ENCODE measurements around the gene OXLD1.
A peak's percentile ranks its signal among the peaks of the same experiment; 100 is the strongest.
"Not testable (repeated sequence)": the region's sequence is repeated elsewhere in the genome, so short reads cannot be mapped to it uniquely, and the experiment has no call there.

The OXLD1 gene

DNA sequence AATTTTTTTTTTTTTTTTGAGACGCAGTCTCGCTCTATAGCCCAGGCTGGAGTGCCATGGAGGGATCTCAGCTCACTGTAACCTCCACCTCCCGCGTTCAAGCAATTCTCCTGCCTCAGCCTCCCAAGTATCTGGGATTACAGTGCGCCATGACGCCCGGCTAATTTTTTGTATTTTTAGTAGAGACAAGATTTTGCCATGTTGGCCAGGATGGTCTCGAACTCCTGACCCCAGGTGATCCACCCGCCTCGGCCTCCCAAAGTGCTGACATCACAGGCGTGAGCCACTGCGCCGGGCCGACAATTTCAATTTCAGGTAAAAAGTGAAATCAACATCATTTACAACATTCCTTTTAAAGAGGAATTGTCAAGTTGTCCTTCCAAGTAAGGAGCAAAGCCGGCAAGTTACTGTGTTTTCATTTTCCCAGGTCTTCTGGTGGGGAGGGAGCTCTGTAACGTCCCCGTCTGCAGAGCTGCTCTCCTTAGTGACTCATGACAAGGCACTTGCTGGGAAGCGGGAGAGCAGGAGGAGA, 30.4 kb downstream of the OXLD1 start:
- Histone ChIP-seq H3K27ac (ENCODE audit: low read depth, low read length, severe bottlenecking) (peak overlapping the region; percentile 94), H3K36me3 (ENCODE audit: control insufficient read depth, insufficient read depth, low read length) (peaks cover 33% of the 10 kb centered on the region), H3K4me3 (ENCODE audit: extremely low read depth, insufficient read depth, low read length, poor library complexity, severe bottlenecking) (peak overlapping the region; percentile 73), H3K4me1 (ENCODE audit: control insufficient read depth, insufficient read depth, low read length, poor library complexity, severe bottlenecking) (peaks cover 10% of the 10 kb centered on the region), H3K9me3 (ENCODE audit: control insufficient read depth, low read length) (no peaks in the 10 kb centered on the region)
- 20 to 39% methylated on average over 8 to 13 of the region's 18 CpGs for WGBS, 2 experiments (ENCODE audit: insufficient coverage in 2 of 2)

DNA sequence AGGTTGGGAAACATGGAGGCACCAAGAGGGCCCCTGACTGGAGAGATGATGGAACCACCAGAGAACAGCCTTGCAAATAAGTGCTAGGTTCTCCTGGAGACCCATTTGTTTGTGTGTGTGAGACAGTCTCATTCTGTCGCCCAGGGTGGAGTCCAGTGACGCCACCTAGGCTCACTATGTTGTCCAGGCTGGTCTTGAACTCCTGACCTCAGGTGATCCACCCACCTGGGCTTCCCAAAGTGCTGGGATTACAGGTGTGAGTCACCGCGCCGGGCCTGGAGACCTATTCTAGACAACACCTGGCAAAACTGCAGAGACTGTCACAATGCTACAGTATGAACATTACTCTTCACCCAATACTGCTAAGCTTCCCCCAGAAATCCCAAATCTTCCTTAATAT, 31.0 kb downstream of the OXLD1 start:
- 93 to 95% methylated on average over 5 of the region's 5 CpGs for WGBS, 2 experiments (ENCODE audit: insufficient coverage in 2 of 2)
- peaks cover 36% of the 10 kb centered on the region for H3K36me3 ChIP-seq (ENCODE audit: control insufficient read depth, insufficient read depth, low read length)
- no peaks in the 10 kb centered on the region for H3K9me3 ChIP-seq (ENCODE audit: control insufficient read depth, low read length)
- peak overlapping the region; percentile 73 for H3K4me3 ChIP-seq (ENCODE audit: extremely low read depth, insufficient read depth, low read length, poor library complexity, severe bottlenecking)
- H3K27ac ChIP-seq (ENCODE audit: low read depth, low read length, severe bottlenecking), result no peak overlapping the region
- H3K4me1 ChIP-seq (ENCODE audit: control insufficient read depth, insufficient read depth, low read length, poor library complexity, severe bottlenecking), result peaks cover 10% of the 10 kb centered on the region

DNA sequence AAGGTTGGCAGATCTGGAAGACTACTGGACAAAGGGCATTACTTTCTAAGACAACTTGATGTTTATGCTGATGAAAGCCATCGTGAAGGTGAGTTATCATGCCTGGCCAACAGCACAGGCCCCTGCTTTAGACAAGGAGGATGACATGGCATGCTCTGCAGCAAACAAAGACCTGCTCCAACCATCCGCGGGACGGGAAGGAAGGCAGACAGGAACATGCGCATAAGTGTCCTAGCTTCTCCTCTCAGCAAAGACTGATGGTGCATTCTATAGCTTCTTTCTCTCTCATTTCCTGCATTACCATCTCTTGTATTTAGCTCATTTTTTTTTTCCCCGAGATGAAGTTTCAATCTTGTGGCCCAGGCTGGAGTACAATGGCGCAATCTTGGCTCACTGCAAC, 34.9 kb downstream of the OXLD1 start:
- H3K27ac ChIP-seq (ENCODE audit: low read depth, low read length, severe bottlenecking), result no peak overlapping the region
- peaks cover 75% of the 10 kb centered on the region for H3K36me3 ChIP-seq (ENCODE audit: control insufficient read depth, insufficient read depth, low read length)
- WGBS, 2 experiments (ENCODE audit: insufficient coverage in 2 of 2), result 92 to 99% methylated on average over 6 of the region's 7 CpGs
- no peak overlapping the region for H3K4me3 ChIP-seq (ENCODE audit: extremely low read depth, insufficient read depth, low read length, poor library complexity, severe bottlenecking)
- peaks cover 7% of the 10 kb centered on the region for H3K4me1 ChIP-seq (ENCODE audit: control insufficient read depth, insufficient read depth, low read length, poor library complexity, severe bottlenecking)
- no peaks in the 10 kb centered on the region for H3K9me3 ChIP-seq (ENCODE audit: control insufficient read depth, low read length)

DNA sequence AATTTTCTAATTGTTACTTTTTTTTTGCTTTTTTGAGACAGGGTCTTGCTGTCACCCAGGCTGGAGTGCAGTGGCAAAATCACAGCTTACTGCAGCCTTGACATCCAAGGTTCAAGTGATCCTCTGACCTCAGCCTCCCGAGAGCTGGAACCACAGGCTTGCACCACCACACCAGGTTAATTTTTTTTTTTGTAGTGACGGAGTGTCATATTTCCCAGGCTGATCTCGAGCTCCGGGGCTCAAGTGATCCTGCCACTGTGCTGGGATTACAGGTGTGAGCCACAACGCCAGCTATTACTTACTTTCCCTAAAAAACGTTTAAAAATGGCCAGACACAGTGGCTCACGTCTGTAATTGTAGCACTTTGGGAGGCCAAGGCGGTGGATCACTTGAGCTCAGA, 36.1 kb downstream of the OXLD1 start:
- H3K36me3 ChIP-seq (ENCODE audit: control insufficient read depth, insufficient read depth, low read length), result peaks cover 84% of the 10 kb centered on the region
- WGBS, 2 experiments (ENCODE audit: insufficient coverage in 2 of 2), result 91 to 95% methylated on average over 5 to 8 of the region's 8 CpGs
- H3K4me3 ChIP-seq (ENCODE audit: extremely low read depth, insufficient read depth, low read length, poor library complexity, severe bottlenecking), result no peak overlapping the region
- H3K9me3 ChIP-seq (ENCODE audit: control insufficient read depth, low read length), result no peaks in the 10 kb centered on the region
- peaks cover 3% of the 10 kb centered on the region for H3K4me1 ChIP-seq (ENCODE audit: control insufficient read depth, insufficient read depth, low read length, poor library complexity, severe bottlenecking)
- H3K27ac ChIP-seq (ENCODE audit: low read depth, low read length, severe bottlenecking), result no peak overlapping the region

DNA sequence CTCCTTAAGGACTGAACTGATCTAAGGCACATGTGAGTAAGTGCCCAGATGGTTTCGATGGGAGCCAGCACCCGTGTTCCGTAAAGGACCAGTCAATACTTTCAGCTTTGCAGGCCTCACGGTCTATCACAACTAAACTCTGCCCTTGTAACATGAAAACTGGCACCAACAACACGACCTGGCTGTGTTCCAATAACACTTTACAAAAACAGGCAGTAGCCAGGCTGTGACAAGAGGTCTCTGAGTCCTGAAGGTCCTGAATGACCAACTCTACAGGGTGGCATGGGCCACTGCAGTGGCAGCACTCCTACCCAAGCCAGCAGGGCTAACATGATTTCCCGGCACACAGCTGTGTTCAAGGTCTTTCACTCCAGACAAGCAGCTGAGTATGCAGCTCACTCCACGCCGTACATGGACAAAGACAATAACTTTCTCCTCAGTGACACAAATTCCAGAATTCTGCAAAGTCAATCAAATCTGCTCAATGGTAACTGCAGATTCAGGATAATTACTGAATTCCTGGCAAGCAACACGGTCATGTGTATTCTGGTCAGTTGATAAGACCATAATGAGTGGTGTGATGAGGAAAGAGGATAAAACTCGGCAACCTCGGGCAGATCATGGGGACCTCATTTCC, 44.8 kb downstream of the OXLD1 start:
- Histone ChIP-seq H3K9me3 (ENCODE audit: control insufficient read depth, low read length) (no peaks in the 10 kb centered on the region), H3K4me1 (ENCODE audit: control insufficient read depth, insufficient read depth, low read length, poor library complexity, severe bottlenecking) (no peaks in the 10 kb centered on the region), H3K27ac (ENCODE audit: low read depth, low read length, severe bottlenecking) (no peak overlapping the region), H3K4me3 (ENCODE audit: extremely low read depth, insufficient read depth, low read length, poor library complexity, severe bottlenecking) (no peak overlapping the region), H3K36me3 (ENCODE audit: control insufficient read depth, insufficient read depth, low read length) (peaks cover 82% of the 10 kb centered on the region)
- 97% methylated on average over 9 of the region's 11 CpGs for WGBS, 2 experiments (ENCODE audit: insufficient coverage in 2 of 2)

DNA sequence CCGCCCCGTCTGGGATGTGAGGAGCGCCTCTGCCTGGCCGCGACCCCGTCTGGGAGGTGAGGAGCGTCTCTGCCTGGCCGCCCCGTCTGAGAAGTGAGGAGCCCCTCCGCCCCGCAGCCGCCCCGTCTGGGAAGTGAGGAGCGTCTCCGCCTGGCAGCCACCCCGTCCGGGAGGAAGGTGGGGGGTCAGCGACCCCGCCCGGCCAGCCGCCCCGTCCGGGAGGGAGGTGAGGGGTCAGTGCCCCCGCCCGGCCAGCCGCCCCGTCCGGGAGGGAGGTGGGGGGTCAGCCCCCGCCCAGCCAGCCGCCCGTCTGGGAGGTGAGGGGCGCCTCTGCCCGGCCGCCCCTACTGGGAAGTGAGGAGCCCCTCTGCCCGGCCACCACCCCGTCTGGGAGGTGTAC, 48.1 kb downstream of the OXLD1 start:
- WGBS, 2 experiments (ENCODE audit: insufficient coverage in 2 of 2), result no CpG with 5 or more reads among the region's 36 CpGs
- peaks cover 80% of the 10 kb centered on the region for H3K36me3 ChIP-seq (ENCODE audit: control insufficient read depth, insufficient read depth, low read length)

DNA sequence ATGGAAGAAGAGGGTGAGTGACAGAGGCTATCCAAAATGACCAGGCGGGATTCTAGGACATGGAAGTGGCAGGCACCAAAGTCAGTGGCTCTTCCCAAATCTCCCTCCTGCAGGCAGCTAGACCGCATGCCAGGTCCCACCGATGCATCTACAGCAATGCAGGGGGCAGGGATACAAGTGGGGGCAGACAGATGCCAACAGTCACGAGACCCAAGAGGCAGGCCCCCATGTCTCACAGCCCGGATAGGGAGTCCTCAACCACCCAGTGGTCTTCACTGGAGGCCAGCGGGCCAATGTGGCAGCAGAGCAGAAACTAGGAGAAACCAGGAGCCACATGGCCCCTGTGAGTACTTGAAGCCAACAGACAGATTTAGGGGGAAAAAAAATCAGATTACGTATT, 49.5 kb downstream of the OXLD1 start:
- no peaks in the 10 kb centered on the region for H3K4me1 ChIP-seq (ENCODE audit: control insufficient read depth, insufficient read depth, low read length, poor library complexity, severe bottlenecking)
- 57 to 58% methylated on average over 5 of the region's 7 CpGs for WGBS, 2 experiments (ENCODE audit: insufficient coverage in 2 of 2)
- peaks cover 81% of the 10 kb centered on the region for H3K36me3 ChIP-seq (ENCODE audit: control insufficient read depth, insufficient read depth, low read length)
- H3K9me3 ChIP-seq (ENCODE audit: control insufficient read depth, low read length), result no peaks in the 10 kb centered on the region
- H3K4me3 ChIP-seq (ENCODE audit: extremely low read depth, insufficient read depth, low read length, poor library complexity, severe bottlenecking), result no peak overlapping the region
- no peak overlapping the region for H3K27ac ChIP-seq (ENCODE audit: low read depth, low read length, severe bottlenecking)

More for the DNA sequence above, 48.1 kb downstream of the OXLD1 start:
- not testable (repeated sequence) for H3K4me1 ChIP-seq (ENCODE audit: control insufficient read depth, insufficient read depth, low read length, poor library complexity, severe bottlenecking); H3K27ac ChIP-seq (ENCODE audit: low read depth, low read length, severe bottlenecking); H3K9me3 ChIP-seq (ENCODE audit: control insufficient read depth, low read length); H3K4me3 ChIP-seq (ENCODE audit: extremely low read depth, insufficient read depth, low read length, poor library complexity, severe bottlenecking)

DNA sequence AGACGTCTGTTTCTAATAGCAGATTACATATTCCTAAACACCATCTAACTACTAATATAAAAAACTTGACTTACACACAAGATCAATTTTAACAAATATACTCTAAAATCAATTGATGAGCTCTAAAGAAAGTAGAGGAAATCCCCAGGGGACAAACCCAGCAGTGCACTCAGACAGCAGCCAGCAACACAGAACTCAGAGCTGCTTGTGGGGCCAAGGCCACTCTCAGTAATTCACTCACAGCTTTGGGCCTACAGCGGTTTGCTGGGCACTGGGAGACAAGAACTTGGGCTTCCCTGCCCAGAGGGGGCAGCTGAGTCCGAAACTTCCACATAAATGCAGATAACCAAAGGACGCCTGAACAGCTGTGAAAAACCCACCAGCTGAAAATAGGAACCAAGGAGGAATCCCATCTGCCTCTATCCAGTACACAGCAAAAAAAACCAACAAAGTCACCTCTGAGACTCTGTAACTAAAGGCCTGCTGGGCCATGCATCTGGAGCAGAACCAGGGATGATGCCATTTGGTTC, 50.9 kb downstream of the OXLD1 start:
- Histone ChIP-seq H3K36me3 (ENCODE audit: control insufficient read depth, insufficient read depth, low read length) (peaks cover 77% of the 10 kb centered on the region), H3K9me3 (ENCODE audit: control insufficient read depth, low read length) (no peaks in the 10 kb centered on the region), H3K4me3 (ENCODE audit: extremely low read depth, insufficient read depth, low read length, poor library complexity, severe bottlenecking) (no peak overlapping the region), H3K4me1 (ENCODE audit: control insufficient read depth, insufficient read depth, low read length, poor library complexity, severe bottlenecking) (no peaks in the 10 kb centered on the region), H3K27ac (ENCODE audit: low read depth, low read length, severe bottlenecking) (no peak overlapping the region)
- 90 to 91% methylated on average over 3 to 4 of the region's 4 CpGs for WGBS, 2 experiments (ENCODE audit: insufficient coverage in 2 of 2)

Measured in mesodermal cell (in vitro differentiated cells).